Right lobe of liver (tissue), 4 donors: ENCODE data around the gene CD40LG.

ENCODE experiments used
- POLR2A ChIP-seq: fragments of 450-650 bp; IDR thresholded peaks from one replicate; pipeline ENCODE4 v1.6.1; 2017; ENCODE audit warnings: antibody characterized with exemption, mild to moderate bottlenecking
- TF ChIP-seq, protein P1 (sequence below), 4 donors: fragments of 200-600 bp in 3 of 4; fragments of 450-650 bp in 1 of 4; IDR thresholded peaks; one replicate each; pipeline versions ENCODE4 v1.5.1 to v1.8.0; 2016 to 2022; ENCODE audit warnings: antibody characterized with exemption in 4 of 4, mild to moderate bottlenecking in 2 of 4
- donor health status: DM: no; HTN: no; CAD: no.
- donor health status: DM: no; HTN: no; CAD: no.
- donor health status: DM: no; HTN: yes; CAD: no.

- TF ChIP-seq, protein P1, sequence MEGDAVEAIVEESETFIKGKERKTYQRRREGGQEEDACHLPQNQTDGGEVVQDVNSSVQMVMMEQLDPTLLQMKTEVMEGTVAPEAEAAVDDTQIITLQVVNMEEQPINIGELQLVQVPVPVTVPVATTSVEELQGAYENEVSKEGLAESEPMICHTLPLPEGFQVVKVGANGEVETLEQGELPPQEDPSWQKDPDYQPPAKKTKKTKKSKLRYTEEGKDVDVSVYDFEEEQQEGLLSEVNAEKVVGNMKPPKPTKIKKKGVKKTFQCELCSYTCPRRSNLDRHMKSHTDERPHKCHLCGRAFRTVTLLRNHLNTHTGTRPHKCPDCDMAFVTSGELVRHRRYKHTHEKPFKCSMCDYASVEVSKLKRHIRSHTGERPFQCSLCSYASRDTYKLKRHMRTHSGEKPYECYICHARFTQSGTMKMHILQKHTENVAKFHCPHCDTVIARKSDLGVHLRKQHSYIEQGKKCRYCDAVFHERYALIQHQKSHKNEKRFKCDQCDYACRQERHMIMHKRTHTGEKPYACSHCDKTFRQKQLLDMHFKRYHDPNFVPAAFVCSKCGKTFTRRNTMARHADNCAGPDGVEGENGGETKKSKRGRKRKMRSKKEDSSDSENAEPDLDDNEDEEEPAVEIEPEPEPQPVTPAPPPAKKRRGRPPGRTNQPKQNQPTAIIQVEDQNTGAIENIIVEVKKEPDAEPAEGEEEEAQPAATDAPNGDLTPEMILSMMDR (IDR thresholded peaks at IDR 0.05), result no peak
- no peak for TF ChIP-seq POLR2A
These were observed 11.2 kb downstream of the CD40LG start for GRCh38 chrX:136659174-136659573.
